ENCODE measurements around the gene QRFP.
"Not testable (repeated sequence)": the region's sequence is repeated elsewhere in the genome, so short reads cannot be mapped to it uniquely, and the experiment has no call there.

QRFP gene

GRCh38 chr9:130849356-130849755 is 47.3 kb downstream of the QRFP start:
- in situ Hi-C loops (cut with HindIII; ENCODE audit: low sequenced_read_pairs), result no loop called here
- H3K4me3 ChIP-seq (ENCODE audit: low read depth, low read length), result no peak overlapping the region
- DNase-seq (ENCODE audit: low read depth, low spot score), result no peak
- no peak for TF ChIP-seq CTCF (IDR thresholded peaks at IDR 0.05; ENCODE audit: low read depth, low read length)

GRCh38 chr9:130848514-130848913 is 48.1 kb downstream of the QRFP start:
- in situ Hi-C loops (cut with HindIII; ENCODE audit: low sequenced_read_pairs); H3K4me3 ChIP-seq (ENCODE audit: low read depth, low read length); DNase-seq (ENCODE audit: low read depth, low spot score): not testable (repeated sequence)

GRCh38 chr9:130847306-130848217 is 49.0 kb downstream of the QRFP start:
- in situ Hi-C loops (cut with HindIII; ENCODE audit: low sequenced_read_pairs), result no loop called here

GRCh38 chr9:130846487-130847305 is 49.9 kb downstream of the QRFP start:
- in situ Hi-C loops (cut with HindIII; ENCODE audit: low sequenced_read_pairs), result no loop called here
- peak overlapping the region; percentile 16 for H3K4me3 ChIP-seq (ENCODE audit: low read depth, low read length)

More at GRCh38 chr9:130847306-130848217, 49.0 kb downstream of the QRFP start:
- H3K4me3 ChIP-seq (ENCODE audit: low read depth, low read length), result no peak overlapping the region
- DNase-seq (ENCODE audit: low read depth, low spot score), result peak; percentile 99
- peak; percentile 35 for TF ChIP-seq CTCF (IDR thresholded peaks at IDR 0.05; ENCODE audit: low read depth, low read length)

GRCh38 chr9:130845901-130846481 is 50.6 kb downstream of the QRFP start:
- in situ Hi-C loops (cut with HindIII; ENCODE audit: low sequenced_read_pairs), result no loop called here
- peak; percentile 89 for DNase-seq (ENCODE audit: low read depth, low spot score)
- no peak overlapping the region for H3K4me3 ChIP-seq (ENCODE audit: low read depth, low read length)
- TF ChIP-seq CTCF (IDR thresholded peaks at IDR 0.05; ENCODE audit: low read depth, low read length), result no peak

More at GRCh38 chr9:130846487-130847305, 49.9 kb downstream of the QRFP start:
- DNase-seq (ENCODE audit: low read depth, low spot score), result peak; percentile 85
- TF ChIP-seq CTCF (IDR thresholded peaks at IDR 0.05; ENCODE audit: low read depth, low read length), result no peak

GRCh38 chr9:130845254-130845653 is 51.4 kb downstream of the QRFP start:
- no peak for DNase-seq (ENCODE audit: low read depth, low spot score)
- in situ Hi-C loops (cut with HindIII; ENCODE audit: low sequenced_read_pairs), result no loop called here
- no peak for TF ChIP-seq CTCF (IDR thresholded peaks at IDR 0.05; ENCODE audit: low read depth, low read length)
- H3K4me3 ChIP-seq (ENCODE audit: low read depth, low read length), result no peak overlapping the region
